Progenitor cell of endocrine pancreas (in vitro differentiated cells): ENCODE measurements around the gene SPSB1. TPM values are rescaled to one million over a fixed set of nuclear protein-coding genes. Genes with fewer than 3 reads are reported as not detected.

Experiments used
- DNase-seq: peaks from one replicate; pipeline ENCODE4 v3.0.0; 2021; ENCODE audit warnings: low spot score; ENCODE audit not compliant: unreplicated experiment
- H3K27ac Mint-ChIP-seq: 2 replicates; pipeline ENCODE4 v1.8.0; 2021; ENCODE audit warnings: mild to moderate bottlenecking, moderate library complexity, mixed read lengths
- H3K27me3 Mint-ChIP-seq: 2 replicates; pipeline ENCODE4 v1.8.0; 2021; ENCODE audit warnings: mixed read lengths
- H3K36me3 Mint-ChIP-seq: 2 replicates; pipeline ENCODE4 v1.8.0; 2022; ENCODE audit warnings: mixed read lengths; ENCODE audit not compliant: insufficient read depth
- H3K4me1 Mint-ChIP-seq: 2 replicates; pipeline ENCODE4 v1.8.0; 2021; ENCODE audit warnings: low read depth, mixed read lengths
- H3K4me3 Mint-ChIP-seq: 2 replicates; pipeline ENCODE4 v1.8.0; 2021; ENCODE audit warnings: low read depth, mild to moderate bottlenecking, moderate library complexity, mixed read lengths
- H3K9me3 Mint-ChIP-seq: 2 replicates; pipeline ENCODE4 v1.8.0; 2021; ENCODE audit warnings: low read depth, mixed read lengths
- CTCF ChIP-seq: fragments of 200-600 bp; sonication (generic); IDR thresholded peaks from one replicate; pipeline ENCODE4 v1.5.0; 2021; ENCODE audit warnings: antibody characterized with exemption, mild to moderate bottlenecking; ENCODE audit not compliant: unreplicated experiment
- total RNA-seq: library from RNA; stranded (reverse); gene quantifications from 2 replicates; pipeline ENCODE4 v1.2.1, GENCODE V29; 2021

SPSB1 gene
- total RNA-seq, 1 donor from 2014 or later = 6.6 TPM

DNA sequence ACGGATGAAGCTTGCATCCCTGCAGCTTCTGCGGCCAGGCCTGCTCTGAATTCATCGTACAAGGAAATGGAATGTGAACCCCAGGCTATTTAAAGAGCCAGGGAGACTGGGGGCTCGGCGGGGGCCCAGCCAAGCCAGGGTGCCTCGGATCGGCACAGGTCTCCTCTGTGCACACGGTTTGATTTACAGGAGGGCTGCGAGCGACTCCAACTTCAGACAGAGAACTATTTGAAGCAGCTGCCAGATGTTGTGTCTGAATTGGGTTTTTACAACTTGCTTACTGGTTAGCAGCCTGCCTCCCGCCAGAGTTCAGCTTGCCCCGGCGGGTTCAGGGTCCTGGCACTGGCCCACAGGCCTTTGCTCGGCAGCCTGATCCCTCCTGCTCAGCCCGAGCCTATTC lies 83.2 kb downstream of the SPSB1 start:
- Mint-ChIP-seq H3K9me3 (no peaks in the 10 kb centered on the region), H3K27me3 (no peaks in the 10 kb centered on the region), H3K27ac (no peak overlapping the region), H3K4me1 (peaks cover 29% of the 10 kb centered on the region), H3K36me3 (no peaks in the 10 kb centered on the region), H3K4me3 (no peak overlapping the region)
- no peak for TF ChIP-seq CTCF
- no peak for DNase-seq

DNA sequence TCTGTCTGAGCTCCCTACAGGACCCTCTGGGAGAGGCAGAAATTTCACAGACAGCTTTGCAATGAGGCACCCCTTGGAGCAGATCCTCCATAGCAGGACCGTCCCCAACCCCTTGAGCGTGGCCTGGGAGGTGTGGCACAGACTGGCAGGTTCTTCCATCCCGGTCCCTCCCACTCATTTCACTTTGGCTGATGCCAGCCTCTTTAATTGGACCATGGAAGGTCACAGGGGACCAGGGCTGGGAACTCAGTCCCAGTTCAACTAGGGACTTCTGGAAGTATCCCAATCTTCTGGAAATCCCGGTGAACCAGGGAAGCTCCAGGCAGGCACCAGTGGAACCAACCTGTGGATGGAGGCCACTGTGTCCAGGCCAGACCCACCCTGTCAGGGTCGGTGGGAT lies 83.7 kb downstream of the SPSB1 start:
- H3K9me3 Mint-ChIP-seq = no peaks in the 10 kb centered on the region
- H3K36me3 Mint-ChIP-seq = no peaks in the 10 kb centered on the region
- no peak for DNase-seq
- H3K4me3 Mint-ChIP-seq = no peak overlapping the region
- no peak for TF ChIP-seq CTCF
- no peak overlapping the region for H3K27ac Mint-ChIP-seq
- H3K4me1 Mint-ChIP-seq = peaks cover 25% of the 10 kb centered on the region
- no peaks in the 10 kb centered on the region for H3K27me3 Mint-ChIP-seq

DNA sequence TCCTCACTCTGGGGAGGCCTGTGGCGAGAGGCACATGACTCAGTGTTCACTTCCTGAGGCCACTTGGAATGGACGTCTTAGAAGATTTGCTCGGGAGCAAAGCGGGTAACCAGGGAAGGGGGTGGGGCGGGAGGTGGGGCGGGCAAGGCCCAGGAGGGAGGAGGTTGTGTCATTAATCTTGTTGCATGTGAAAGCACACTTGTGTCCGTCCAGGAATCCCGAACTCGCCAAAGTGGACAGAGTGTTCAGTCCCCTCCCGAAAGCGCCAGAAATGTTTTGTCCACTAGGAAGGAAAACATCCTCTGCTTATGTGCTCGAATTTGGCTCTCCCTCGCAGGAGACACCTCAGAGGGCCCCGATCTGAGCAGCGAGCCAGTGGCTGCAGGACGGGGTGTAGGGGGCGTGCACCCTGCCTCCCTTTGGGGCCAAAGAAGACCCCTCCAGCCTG lies 84.2 kb downstream of the SPSB1 start:
- H3K36me3 Mint-ChIP-seq = no peaks in the 10 kb centered on the region
- H3K4me3 Mint-ChIP-seq = no peak overlapping the region
- no peak overlapping the region for H3K27ac Mint-ChIP-seq

DNA sequence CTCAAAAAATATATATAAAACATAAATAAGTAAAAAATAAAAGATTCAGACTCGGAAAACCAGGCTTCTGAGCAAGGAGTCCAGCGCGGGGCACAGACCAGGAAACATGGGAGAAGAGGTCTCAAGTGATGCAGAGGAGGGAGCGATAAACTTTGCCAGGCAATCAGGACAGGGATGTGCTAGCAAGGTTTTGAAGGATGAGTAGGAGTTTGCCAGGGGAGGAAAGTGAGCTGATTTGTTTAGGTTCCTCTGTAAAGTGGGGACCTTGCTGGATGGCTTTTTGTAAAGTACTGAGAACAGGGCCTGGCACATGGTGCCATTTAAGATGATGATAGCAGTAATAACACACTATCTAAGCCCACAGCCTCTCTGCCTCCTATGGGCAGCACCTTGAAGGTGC lies 86.1 kb downstream of the SPSB1 start:
- Mint-ChIP-seq H3K36me3 (no peaks in the 10 kb centered on the region), H3K4me3 (no peak overlapping the region), H3K27me3 (no peaks in the 10 kb centered on the region), H3K9me3 (no peaks in the 10 kb centered on the region), H3K27ac (no peak overlapping the region), H3K4me1 (peaks cover 9% of the 10 kb centered on the region)
- TF ChIP-seq CTCF = no peak
- no peak for DNase-seq

More for the DNA sequence above, 84.2 kb downstream of the SPSB1 start:
- DNase-seq = no peak
- no peak for TF ChIP-seq CTCF
- Mint-ChIP-seq H3K9me3 (no peaks in the 10 kb centered on the region), H3K27me3 (no peaks in the 10 kb centered on the region), H3K4me1 (peaks cover 21% of the 10 kb centered on the region)

DNA sequence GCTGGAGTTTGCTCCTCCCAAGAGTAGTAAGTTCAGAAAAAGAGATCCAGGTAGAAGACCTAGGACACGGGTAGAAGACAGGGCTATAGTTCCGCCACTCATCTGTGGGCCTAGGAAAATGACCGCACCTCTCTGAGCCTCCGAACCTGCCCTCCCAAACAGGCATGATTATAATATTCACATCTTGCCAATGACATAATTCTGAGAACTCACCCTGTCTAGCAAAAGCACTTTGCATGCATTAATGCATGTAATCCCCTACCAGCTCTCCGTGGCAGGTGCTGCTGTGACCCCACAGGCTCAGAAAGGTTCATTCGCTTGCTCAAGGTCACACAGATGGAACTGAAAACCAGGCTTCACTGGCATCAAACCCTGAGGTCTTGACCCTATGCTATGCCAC lies 88.0 kb downstream of the SPSB1 start:
- peaks cover 4% of the 10 kb centered on the region for H3K4me1 Mint-ChIP-seq
- no peak overlapping the region for H3K4me3 Mint-ChIP-seq
- DNase-seq = no peak
- H3K36me3 Mint-ChIP-seq = no peaks in the 10 kb centered on the region
- no peaks in the 10 kb centered on the region for H3K9me3 Mint-ChIP-seq
- no peak for TF ChIP-seq CTCF
- H3K27ac Mint-ChIP-seq = no peak overlapping the region
- peaks cover 6% of the 10 kb centered on the region for H3K27me3 Mint-ChIP-seq
